ENCODE data around the gene UNC119.
"Not testable (repeated sequence)": the region's sequence is repeated elsewhere in the genome, so short reads cannot be mapped to it uniquely, and the experiment has no call there.

The UNC119 gene

GRCh38 chr17:28552176-28552999 is at the start of gene UNC119:
TSS of gene UNC119 (minus strand) at chr17:28552624. CDS start at chr17:28552557, 67 bp downstream.
- no peak for FAIRE-seq

- no peak for FAIRE-seq
Measured at GRCh38 chr17:28599311-28600184, 47.1 kb upstream of the UNC119 start.

GRCh38 chr17:28598799-28599310 is 46.4 kb upstream of the UNC119 start, which contains the start of gene SPAG5:
TSS of gene SPAG5 (minus strand) at chr17:28599025. CDS start at chr17:28598946, 79 bp downstream.
- no peak for FAIRE-seq

GRCh38 chr17:28598389-28598788 is 46.0 kb upstream of the UNC119 start:
- no peak for FAIRE-seq

- no peak for FAIRE-seq
Measured at GRCh38 chr17:28597606-28598383, 45.4 kb upstream of the UNC119 start.

- FAIRE-seq: no peak
Measured at GRCh38 chr17:28592260-28592659, 39.8 kb upstream of the UNC119 start.

GRCh38 chr17:28585851-28586250 is 33.4 kb upstream of the UNC119 start:
- FAIRE-seq: no peak

GRCh38 chr17:28584434-28584833 is 32.0 kb upstream of the UNC119 start:
- FAIRE-seq: no peak

- no peak for FAIRE-seq
Measured at GRCh38 chr17:28582513-28582912, 30.1 kb upstream of the UNC119 start.

- FAIRE-seq: no peak
Measured at GRCh38 chr17:28580959-28581358, 28.5 kb upstream of the UNC119 start.

GRCh38 chr17:28579526-28579925 is 27.1 kb upstream of the UNC119 start:
- no peak for FAIRE-seq

GRCh38 chr17:28578246-28579195 is 26.1 kb upstream of the UNC119 start:
- FAIRE-seq: no peak

GRCh38 chr17:28577466-28577824 is 25.0 kb upstream of the UNC119 start:
- FAIRE-seq: no peak

- FAIRE-seq: no peak
Measured at GRCh38 chr17:28576758-28577465, 24.5 kb upstream of the UNC119 start, which contains the start of gene ALDOC. TSS of gene ALDOC (minus strand) at chr17:28576895. CDS start at chr17:28575532, 1,363 bp downstream.

GRCh38 chr17:28576016-28576415 is 23.6 kb upstream of the UNC119 start:
- FAIRE-seq: not testable (repeated sequence)

GRCh38 chr17:28575126-28575795 is 22.8 kb upstream of the UNC119 start:
- no peak for FAIRE-seq

- no peak for FAIRE-seq
Measured at GRCh38 chr17:28574526-28574925, 22.1 kb upstream of the UNC119 start.

- no peak for FAIRE-seq
Measured at GRCh38 chr17:28573966-28574480, 21.6 kb upstream of the UNC119 start.

- FAIRE-seq: no peak
Measured at GRCh38 chr17:28573521-28573920, 21.1 kb upstream of the UNC119 start.

GRCh38 chr17:28573040-28573380 is 20.6 kb upstream of the UNC119 start:
- FAIRE-seq: no peak

Data from TTC549 (cell line).